ENCODE data around the gene TBX15.

The TBX15 gene

DNA sequence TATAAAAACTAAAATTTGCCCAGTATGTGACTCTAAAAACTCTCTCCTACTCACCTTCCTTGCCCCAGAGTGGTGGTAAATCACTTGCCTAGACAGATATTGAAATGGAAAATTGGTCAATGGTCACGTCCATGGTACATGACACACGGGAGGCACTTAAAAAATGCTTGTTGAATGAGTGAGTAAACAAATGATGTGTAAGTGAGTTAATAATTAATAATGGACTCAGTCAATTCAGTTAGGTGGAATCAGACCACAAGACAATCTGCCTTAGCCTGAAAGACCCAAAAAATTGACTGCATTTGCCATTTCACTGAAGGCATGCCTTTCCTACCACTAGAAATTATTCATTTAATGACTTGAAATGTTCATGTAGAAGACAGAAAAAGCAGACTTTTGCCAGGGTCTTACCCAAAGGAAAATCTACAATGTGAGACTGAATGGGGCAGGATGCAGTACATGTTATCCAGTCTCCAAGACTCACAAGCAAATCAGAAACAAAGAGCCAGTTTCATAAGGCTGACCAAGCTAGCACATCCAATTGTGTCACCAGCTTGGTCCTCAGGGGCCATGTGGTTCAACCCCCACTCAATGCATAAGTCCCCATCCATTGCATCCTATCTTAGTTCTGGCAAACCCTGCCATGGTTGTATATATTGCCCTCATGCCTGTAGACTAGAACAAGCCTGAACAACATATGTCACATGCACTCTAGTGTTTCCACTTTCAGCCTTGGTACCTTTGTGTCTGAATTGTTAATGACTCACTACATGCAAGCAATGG lies 73.6 kb downstream of the TBX15 start:
- no peak overlapping the region for H3K4me3 ChIP-seq (ENCODE audit: low read length in 2 of 2)
- H3K4me1 ChIP-seq (ENCODE audit: control insufficient read depth in 2 of 2, insufficient read depth in 2 of 2, low read length in 2 of 2) = no peaks in the 10 kb centered on the region
- H3K9me3 ChIP-seq (ENCODE audit: control insufficient read depth in 2 of 2, low read length in 2 of 2) = no peaks in the 10 kb centered on the region
- H3K27ac ChIP-seq (ENCODE audit: low read depth in 2 of 2, low read length in 2 of 2) = no peak overlapping the region
- no peaks in the 10 kb centered on the region for H3K27me3 ChIP-seq (ENCODE audit: control insufficient read depth in 2 of 2, insufficient read depth in 2 of 2, low read length in 2 of 2)
- no peaks in the 10 kb centered on the region for H3K36me3 ChIP-seq (ENCODE audit: control insufficient read depth in 2 of 2, insufficient read depth in 2 of 2, low read length in 2 of 2)
- H3K9ac ChIP-seq (ENCODE audit: low read depth in 1 of 2, low read length in 2 of 2) = no peak overlapping the region

DNA sequence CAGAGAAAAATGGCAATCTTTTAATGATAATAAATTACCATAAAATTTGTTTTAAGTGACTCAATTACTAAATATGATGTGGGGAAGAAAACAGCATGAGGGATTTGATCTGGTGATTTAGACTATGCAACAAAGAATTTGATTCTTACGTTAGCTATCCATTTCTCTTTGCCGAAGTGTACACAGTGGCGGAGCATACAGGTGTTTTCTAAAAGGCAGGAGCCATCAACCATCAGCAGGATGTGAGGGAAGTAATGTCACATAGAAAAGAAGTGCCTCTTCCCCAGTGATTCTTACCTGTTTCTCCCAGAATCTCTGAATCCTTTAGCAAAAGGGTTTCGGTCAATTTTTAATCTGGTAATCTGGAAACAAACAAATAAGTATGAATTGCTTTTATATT lies 74.3 kb downstream of the TBX15 start:
- no peaks in the 10 kb centered on the region for H3K4me1 ChIP-seq (ENCODE audit: control insufficient read depth in 2 of 2, insufficient read depth in 2 of 2, low read length in 2 of 2)
- no peaks in the 10 kb centered on the region for H3K9me3 ChIP-seq (ENCODE audit: control insufficient read depth in 2 of 2, low read length in 2 of 2)
- H3K27me3 ChIP-seq (ENCODE audit: control insufficient read depth in 2 of 2, insufficient read depth in 2 of 2, low read length in 2 of 2) = no peaks in the 10 kb centered on the region
- no peaks in the 10 kb centered on the region for H3K36me3 ChIP-seq (ENCODE audit: control insufficient read depth in 2 of 2, insufficient read depth in 2 of 2, low read length in 2 of 2)
- H3K4me3 ChIP-seq (ENCODE audit: low read length in 2 of 2) = no peak overlapping the region
- H3K9ac ChIP-seq (ENCODE audit: low read depth in 1 of 2, low read length in 2 of 2) = no peak overlapping the region
- H3K27ac ChIP-seq (ENCODE audit: low read depth in 2 of 2, low read length in 2 of 2) = no peak overlapping the region

DNA sequence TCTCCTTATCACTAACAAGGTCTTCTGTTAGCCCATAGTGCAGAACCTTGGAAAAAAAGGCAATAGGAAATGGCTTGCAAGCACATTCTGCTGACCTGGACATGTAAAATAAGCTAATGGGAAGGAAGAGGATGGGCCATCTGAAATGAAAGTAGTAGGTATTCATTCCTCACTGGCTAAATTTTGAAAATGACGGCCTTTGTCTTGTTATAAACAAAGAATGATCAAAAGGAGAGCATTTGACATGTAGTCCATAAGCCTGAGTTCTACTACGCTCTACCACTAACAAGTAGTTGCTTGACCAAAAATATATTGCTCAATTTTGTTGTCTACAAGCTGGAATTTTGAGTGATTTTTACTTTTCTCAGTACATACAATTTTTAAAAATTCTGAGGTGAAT lies 75.6 kb downstream of the TBX15 start:
- Histone ChIP-seq H3K27me3 (ENCODE audit: control insufficient read depth in 2 of 2, insufficient read depth in 2 of 2, low read length in 2 of 2) (no peaks in the 10 kb centered on the region), H3K4me3 (ENCODE audit: low read length in 2 of 2) (no peak overlapping the region), H3K36me3 (ENCODE audit: control insufficient read depth in 2 of 2, insufficient read depth in 2 of 2, low read length in 2 of 2) (no peaks in the 10 kb centered on the region), H3K27ac (ENCODE audit: low read depth in 2 of 2, low read length in 2 of 2) (no peak overlapping the region), H3K9me3 (ENCODE audit: control insufficient read depth in 2 of 2, low read length in 2 of 2) (no peaks in the 10 kb centered on the region), H3K4me1 (ENCODE audit: control insufficient read depth in 2 of 2, insufficient read depth in 2 of 2, low read length in 2 of 2) (no peaks in the 10 kb centered on the region), H3K9ac (ENCODE audit: low read depth in 1 of 2, low read length in 2 of 2) (no peak overlapping the region)

DNA sequence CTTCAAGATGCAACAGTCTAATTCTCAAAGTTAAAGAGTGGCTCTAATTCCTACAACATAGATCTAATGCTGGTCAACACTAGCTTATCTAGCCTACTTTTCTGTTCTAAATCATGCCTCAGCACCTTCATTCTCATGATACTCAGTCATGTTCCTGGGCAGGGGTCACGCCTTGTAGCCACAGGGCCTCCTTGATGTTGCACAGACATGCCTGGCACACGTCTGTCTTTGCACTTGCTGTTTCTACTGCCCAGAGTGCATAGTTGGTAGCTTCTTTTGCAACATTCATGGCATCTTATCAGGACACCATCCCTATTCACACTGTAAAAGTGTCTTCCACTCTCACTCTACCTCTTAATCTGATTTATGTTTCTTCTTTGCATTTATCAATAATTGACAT lies 76.6 kb downstream of the TBX15 start:
- Histone ChIP-seq H3K9ac (ENCODE audit: low read depth in 1 of 2, low read length in 2 of 2) (no peak overlapping the region), H3K4me1 (ENCODE audit: control insufficient read depth in 2 of 2, insufficient read depth in 2 of 2, low read length in 2 of 2) (no peaks in the 10 kb centered on the region), H3K27me3 (ENCODE audit: control insufficient read depth in 2 of 2, insufficient read depth in 2 of 2, low read length in 2 of 2) (no peaks in the 10 kb centered on the region), H3K9me3 (ENCODE audit: control insufficient read depth in 2 of 2, low read length in 2 of 2) (no peaks in the 10 kb centered on the region), H3K4me3 (ENCODE audit: low read length in 2 of 2) (no peak overlapping the region), H3K36me3 (ENCODE audit: control insufficient read depth in 2 of 2, insufficient read depth in 2 of 2, low read length in 2 of 2) (no peaks in the 10 kb centered on the region), H3K27ac (ENCODE audit: low read depth in 2 of 2, low read length in 2 of 2) (no peak overlapping the region)

DNA sequence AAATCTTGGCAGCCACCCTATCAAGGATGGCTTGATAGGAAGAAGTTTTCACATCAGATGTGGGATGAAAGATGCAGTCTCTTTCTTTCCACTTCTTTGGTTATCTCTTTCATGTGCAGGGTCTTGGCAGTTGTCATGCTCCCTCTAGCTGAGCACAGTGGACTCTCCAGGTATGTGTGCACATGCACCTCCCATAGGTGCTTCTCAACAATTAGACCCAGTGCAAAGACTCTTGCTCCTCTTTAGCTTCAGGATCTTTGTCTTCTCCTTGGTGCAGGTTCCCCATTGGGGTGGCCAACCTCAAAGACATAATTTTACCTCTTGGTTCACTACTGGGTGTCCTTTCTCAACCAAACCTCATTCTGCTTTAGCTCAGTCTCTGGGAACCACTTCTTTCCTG lies 80.7 kb downstream of the TBX15 start:
- Histone ChIP-seq H3K4me1 (ENCODE audit: control insufficient read depth in 2 of 2, insufficient read depth in 2 of 2, low read length in 2 of 2) (no peaks in the 10 kb centered on the region), H3K36me3 (ENCODE audit: control insufficient read depth in 2 of 2, insufficient read depth in 2 of 2, low read length in 2 of 2) (no peaks in the 10 kb centered on the region), H3K27ac (ENCODE audit: low read depth in 2 of 2, low read length in 2 of 2) (no peak overlapping the region), H3K27me3 (ENCODE audit: control insufficient read depth in 2 of 2, insufficient read depth in 2 of 2, low read length in 2 of 2) (no peaks in the 10 kb centered on the region), H3K9ac (ENCODE audit: low read depth in 1 of 2, low read length in 2 of 2) (no peak overlapping the region), H3K4me3 (ENCODE audit: low read length in 2 of 2) (no peak overlapping the region), H3K9me3 (ENCODE audit: control insufficient read depth in 2 of 2, low read length in 2 of 2) (no peaks in the 10 kb centered on the region)

DNA sequence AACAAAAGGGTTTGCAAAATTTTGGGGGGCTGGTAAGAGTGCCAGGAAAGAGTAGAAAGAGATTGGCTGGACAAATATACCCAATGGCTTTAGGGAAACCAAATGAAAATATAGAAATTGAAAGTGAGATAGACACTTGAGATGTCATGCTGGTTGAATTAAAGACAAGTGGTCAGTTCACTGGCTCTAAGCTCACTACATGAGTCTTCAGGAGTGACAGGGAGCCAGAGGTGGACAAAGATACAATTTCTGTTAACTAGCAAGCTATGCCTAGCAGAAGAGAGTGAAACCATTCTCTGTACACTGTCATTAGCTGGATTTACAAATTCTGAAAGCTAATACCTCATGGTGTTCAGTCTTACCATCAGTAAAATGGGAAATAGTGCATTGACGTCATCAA lies 82.5 kb downstream of the TBX15 start:
- no peaks in the 10 kb centered on the region for H3K27me3 ChIP-seq (ENCODE audit: control insufficient read depth in 2 of 2, insufficient read depth in 2 of 2, low read length in 2 of 2)
- H3K4me1 ChIP-seq (ENCODE audit: control insufficient read depth in 2 of 2, insufficient read depth in 2 of 2, low read length in 2 of 2) = no peaks in the 10 kb centered on the region
- no peak overlapping the region for H3K27ac ChIP-seq (ENCODE audit: low read depth in 2 of 2, low read length in 2 of 2)
- no peaks in the 10 kb centered on the region for H3K36me3 ChIP-seq (ENCODE audit: control insufficient read depth in 2 of 2, insufficient read depth in 2 of 2, low read length in 2 of 2)
- no peak overlapping the region for H3K9ac ChIP-seq (ENCODE audit: low read depth in 1 of 2, low read length in 2 of 2)
- no peaks in the 10 kb centered on the region for H3K9me3 ChIP-seq (ENCODE audit: control insufficient read depth in 2 of 2, low read length in 2 of 2)
- H3K4me3 ChIP-seq (ENCODE audit: low read length in 2 of 2) = no peak overlapping the region

DNA sequence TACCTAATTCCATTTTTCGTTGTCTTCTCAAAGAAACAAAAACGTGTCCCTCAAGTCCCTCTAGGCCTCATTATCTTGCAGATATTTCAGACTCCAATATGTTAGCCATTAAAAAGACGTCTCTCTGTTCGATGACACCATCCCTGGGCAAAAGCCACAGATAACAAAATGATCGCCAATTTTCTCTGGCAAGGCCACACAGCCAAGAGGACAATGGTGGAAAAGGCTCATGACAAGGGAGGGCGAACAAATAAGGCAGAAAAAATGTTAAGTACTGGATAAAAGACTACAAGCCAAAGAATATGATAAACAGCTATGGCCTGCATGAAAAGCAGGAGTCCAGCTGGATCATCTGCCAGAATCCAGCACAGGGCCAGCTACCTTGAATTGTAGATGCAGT lies 82.9 kb downstream of the TBX15 start:
- Histone ChIP-seq H3K9ac (ENCODE audit: low read depth in 1 of 2, low read length in 2 of 2) (no peak overlapping the region), H3K27ac (ENCODE audit: low read depth in 2 of 2, low read length in 2 of 2) (no peak overlapping the region), H3K4me1 (ENCODE audit: control insufficient read depth in 2 of 2, insufficient read depth in 2 of 2, low read length in 2 of 2) (no peaks in the 10 kb centered on the region), H3K36me3 (ENCODE audit: control insufficient read depth in 2 of 2, insufficient read depth in 2 of 2, low read length in 2 of 2) (no peaks in the 10 kb centered on the region), H3K4me3 (ENCODE audit: low read length in 2 of 2) (no peak overlapping the region), H3K9me3 (ENCODE audit: control insufficient read depth in 2 of 2, low read length in 2 of 2) (no peaks in the 10 kb centered on the region), H3K27me3 (ENCODE audit: control insufficient read depth in 2 of 2, insufficient read depth in 2 of 2, low read length in 2 of 2) (no peaks in the 10 kb centered on the region)

DNA sequence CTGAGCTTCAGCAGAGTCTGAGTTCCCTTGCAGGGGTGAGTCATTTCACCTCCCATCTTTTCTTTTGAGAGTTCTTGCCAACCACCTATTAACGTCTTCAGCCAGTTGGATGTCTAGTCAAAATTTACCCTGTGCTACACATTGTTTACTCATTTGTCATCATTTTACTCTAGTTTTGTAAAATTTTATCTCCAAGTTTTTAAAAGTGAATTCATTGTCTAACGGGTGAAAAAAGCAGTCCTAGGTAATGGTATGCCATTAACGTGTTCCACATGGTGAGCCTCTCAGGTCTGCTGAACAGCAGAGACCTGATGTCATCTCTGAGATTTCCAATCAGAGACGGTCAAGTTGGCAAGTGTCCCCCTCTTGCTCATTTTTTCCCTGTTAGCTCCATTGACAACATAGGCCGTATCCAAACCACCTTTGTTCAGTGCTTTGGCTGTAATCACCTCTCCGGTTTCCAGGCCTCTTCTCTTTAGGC lies 85.4 kb downstream of the TBX15 start:
- H3K9ac ChIP-seq (ENCODE audit: low read depth in 1 of 2, low read length in 2 of 2) = no peak overlapping the region
- no peaks in the 10 kb centered on the region for H3K27me3 ChIP-seq (ENCODE audit: control insufficient read depth in 2 of 2, insufficient read depth in 2 of 2, low read length in 2 of 2)
- H3K27ac ChIP-seq (ENCODE audit: low read depth in 2 of 2, low read length in 2 of 2) = no peak overlapping the region
- H3K4me1 ChIP-seq (ENCODE audit: control insufficient read depth in 2 of 2, insufficient read depth in 2 of 2, low read length in 2 of 2) = no peaks in the 10 kb centered on the region
- no peak overlapping the region for H3K4me3 ChIP-seq (ENCODE audit: low read length in 2 of 2)
- no peaks in the 10 kb centered on the region for H3K9me3 ChIP-seq (ENCODE audit: control insufficient read depth in 2 of 2, low read length in 2 of 2)
- no peaks in the 10 kb centered on the region for H3K36me3 ChIP-seq (ENCODE audit: control insufficient read depth in 2 of 2, insufficient read depth in 2 of 2, low read length in 2 of 2)

DNA sequence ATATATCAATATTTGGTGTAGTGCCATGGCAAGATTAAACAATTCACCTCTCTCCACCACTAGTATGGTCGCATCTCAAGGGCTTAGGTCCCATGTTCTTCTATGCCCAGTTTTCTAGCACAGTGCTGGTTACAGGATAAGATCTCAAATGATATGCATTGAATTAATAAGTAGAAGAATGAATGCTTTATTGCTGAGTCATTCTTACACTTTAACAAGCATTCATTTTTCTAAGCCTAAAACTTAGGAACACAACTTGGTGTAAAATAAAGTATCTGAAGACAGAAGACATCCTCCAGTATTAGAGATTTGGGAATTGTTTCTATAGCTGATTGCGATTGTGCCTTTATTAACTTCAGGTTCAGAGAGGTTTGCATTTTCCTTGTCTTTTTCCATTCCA lies 85.8 kb downstream of the TBX15 start:
- Histone ChIP-seq H3K36me3 (ENCODE audit: control insufficient read depth in 2 of 2, insufficient read depth in 2 of 2, low read length in 2 of 2) (no peaks in the 10 kb centered on the region), H3K27ac (ENCODE audit: low read depth in 2 of 2, low read length in 2 of 2) (no peak overlapping the region), H3K27me3 (ENCODE audit: control insufficient read depth in 2 of 2, insufficient read depth in 2 of 2, low read length in 2 of 2) (no peaks in the 10 kb centered on the region)

DNA sequence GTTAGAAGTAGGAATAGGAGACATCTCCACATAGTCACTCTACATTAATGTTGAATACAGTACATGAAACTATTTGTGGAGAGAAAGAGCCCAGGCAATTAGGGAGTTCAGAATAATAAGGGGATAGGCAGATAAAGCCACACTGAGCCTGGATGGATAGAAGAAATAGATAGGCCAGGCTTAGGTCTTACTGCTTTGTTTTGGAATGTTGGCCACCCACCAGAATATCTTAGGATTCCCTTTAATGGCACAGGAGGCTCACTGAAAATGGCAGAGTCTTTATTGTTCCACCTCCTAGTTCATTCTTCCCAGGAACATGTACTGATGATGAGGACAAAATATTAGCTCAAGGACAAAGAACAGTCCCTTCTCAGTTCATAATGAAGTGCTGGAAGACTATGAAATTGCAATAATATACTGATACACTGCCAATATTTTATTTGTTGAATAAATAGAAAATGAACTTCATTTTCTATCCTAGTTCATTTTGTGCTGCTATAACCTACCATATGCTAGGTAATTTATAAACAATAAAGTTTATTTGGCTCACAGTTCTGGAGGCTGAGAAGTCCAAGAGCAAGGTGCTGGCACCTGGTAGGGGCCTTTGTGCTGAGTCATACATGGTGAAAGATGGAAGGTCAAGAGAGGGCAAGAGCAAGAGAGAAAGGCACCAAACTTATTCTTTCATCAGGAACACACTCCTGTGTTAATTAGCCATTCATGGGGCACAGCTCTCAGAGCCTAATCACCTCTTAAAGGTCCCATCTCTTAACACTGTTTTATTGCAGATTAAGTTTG lies 87.3 kb downstream of the TBX15 start:
- no peak overlapping the region for H3K27ac ChIP-seq (ENCODE audit: low read depth in 2 of 2, low read length in 2 of 2)
- H3K4me1 ChIP-seq (ENCODE audit: control insufficient read depth in 2 of 2, insufficient read depth in 2 of 2, low read length in 2 of 2) = no peaks in the 10 kb centered on the region
- no peaks in the 10 kb centered on the region for H3K36me3 ChIP-seq (ENCODE audit: control insufficient read depth in 2 of 2, insufficient read depth in 2 of 2, low read length in 2 of 2)
- H3K27me3 ChIP-seq (ENCODE audit: control insufficient read depth in 2 of 2, insufficient read depth in 2 of 2, low read length in 2 of 2) = no peaks in the 10 kb centered on the region
- H3K9ac ChIP-seq (ENCODE audit: low read depth in 1 of 2, low read length in 2 of 2) = no peak overlapping the region
- no peaks in the 10 kb centered on the region for H3K9me3 ChIP-seq (ENCODE audit: control insufficient read depth in 2 of 2, low read length in 2 of 2)
- H3K4me3 ChIP-seq (ENCODE audit: low read length in 2 of 2) = no peak overlapping the region

More for the DNA sequence above, 85.8 kb downstream of the TBX15 start:
- no peak overlapping the region for H3K4me3 ChIP-seq (ENCODE audit: low read length in 2 of 2)
- no peak overlapping the region for H3K9ac ChIP-seq (ENCODE audit: low read depth in 1 of 2, low read length in 2 of 2)
- H3K9me3 ChIP-seq (ENCODE audit: control insufficient read depth in 2 of 2, low read length in 2 of 2) = no peaks in the 10 kb centered on the region
- no peaks in the 10 kb centered on the region for H3K4me1 ChIP-seq (ENCODE audit: control insufficient read depth in 2 of 2, insufficient read depth in 2 of 2, low read length in 2 of 2)

Measured in mucosa of rectum (tissue), 2 donors.